Ovary (tissue), 9 donors: Measurements from ENCODE around the gene CACNB2. TPM values are rescaled to one million over a fixed set of nuclear protein-coding genes. Genes with fewer than 3 reads are reported as not detected.
A peak's percentile ranks its signal among the peaks of the same experiment; 100 is the strongest.

Source experiments
- DNase-seq, 5 donors: peaks; one replicate each; pipeline ENCODE4 v3.0.0-alpha.2; 2019 to 2020
- H3K27ac ChIP-seq, 2 donors: fragments of 200-600 bp; one replicate each; pipeline versions ENCODE4 v1.5.1 to v1.8.0; 2019 to 2022
- H3K27me3 ChIP-seq: fragments of 200-600 bp; one replicate; pipeline ENCODE4 v1.8.0; 2022
- H3K36me3 ChIP-seq: fragments of 200-600 bp; sonication (generic); one replicate; pipeline ENCODE4 v1.5.1; 2019
- H3K4me1 ChIP-seq: one replicate; pipeline ENCODE4 v1.8.1; 2013; ENCODE audit warnings: mild to moderate bottlenecking, moderate library complexity; ENCODE audit not compliant: insufficient read depth
- H3K4me3 ChIP-seq: fragments of 200-600 bp; sonication (generic); one replicate; pipeline ENCODE4 v1.5.1; 2017
- H3K9me3 ChIP-seq, 2 donors: fragments of 200-600 bp in 1 of 2; sonication (generic) in 1 of 2; one replicate each; pipeline versions ENCODE4 v1.5.1 to v1.8.1; 2013 to 2019; ENCODE audit warnings: mild to moderate bottlenecking in 1 of 2, moderate library complexity in 1 of 2
- EP300 ChIP-seq: sonication (generic); formaldehyde crosslinking; IDR thresholded peaks from one replicate; pipeline ENCODE4 v1.6.1; 2017; ENCODE audit warnings: antibody characterized with exemption
- POLR2A ChIP-seq: fragments of 450-650 bp; IDR thresholded peaks from one replicate; pipeline ENCODE4 v1.6.1; 2017; ENCODE audit warnings: antibody characterized with exemption, mild to moderate bottlenecking, moderate library complexity
- WGBS, 3 donors: extraction: QIAGEN DNeasy Blood & Tissue Kit in 1 of 3; methylation state at CpG; one replicate each; pipeline versions ENCODE4 v1.1.5 to v1.1.7; 2013 to 2017; 5-methylcytosine and 5-hydroxymethylcytosine counted together
- intact Hi-C, 4 donors: fragments of 100-400 bp; cut with DNase I; formaldehyde crosslinking; loops; one replicate each; pipeline versions ENCODE4 v1.11.0 to v1.15.1; 2022 to 2023
- polyA plus RNA-seq, 2 donors: library from polyadenylated mRNA; stranded (reverse); fragments of 200-250 nt in 1 of 2; fragments of 350-450 nt in 1 of 2; fragmentation: Illumina TruSeq in 1 of 2; extraction: RNeasy Lipid Tissue Mini Kit (QIAGEN cat#74804) in 1 of 2; gene quantifications; one replicate each; pipeline ENCODE4 v1.2.3, GENCODE V29; 2013 to 2014
- total RNA-seq, 7 donors: library from RNA; depleted of rRNA in 2 of 7; stranded (reverse); fragments of >200 nt in 2 of 7; fragmentation: NEBNext Ultra II Directional in 3 of 7; extraction: Animal tissue kit (Norgen Biotek cat#: 25700) in 3 of 7; gene quantifications; one replicate each; pipeline versions ENCODE4 v1.1.0 to v1.2.4, GENCODE V29; 2016 to 2023
- TF ChIP-seq, protein P1 (sequence below), 3 donors: fragments of 450-650 bp in 2 of 3; fragments of 200-600 bp in 1 of 3; IDR thresholded peaks; one replicate each; pipeline versions ENCODE4 v1.5.1 to v1.8.0; 2016 to 2022; ENCODE audit warnings: antibody characterized with exemption in 3 of 3, mild to moderate bottlenecking in 1 of 3
- donor health status: DM: no; HTN: no; CAD: no; lungs with moderate emphysema.
- donor health status: DM: no; HTN: no; CAD: no.
- donor health status: Bipolar disorder and iron deficiency.
- donor health status: DM: yes; HTN: yes; CAD: no.
- donor health status: DM: no; HTN: no; CAD: no.
- donor health status: DM: yes; HTN: yes; CAD: no.

The CACNB2 gene
- total and polyA plus RNA-seq, 9 donors = 8.9 to 60.9 (median 23.8) TPM

DNA sequence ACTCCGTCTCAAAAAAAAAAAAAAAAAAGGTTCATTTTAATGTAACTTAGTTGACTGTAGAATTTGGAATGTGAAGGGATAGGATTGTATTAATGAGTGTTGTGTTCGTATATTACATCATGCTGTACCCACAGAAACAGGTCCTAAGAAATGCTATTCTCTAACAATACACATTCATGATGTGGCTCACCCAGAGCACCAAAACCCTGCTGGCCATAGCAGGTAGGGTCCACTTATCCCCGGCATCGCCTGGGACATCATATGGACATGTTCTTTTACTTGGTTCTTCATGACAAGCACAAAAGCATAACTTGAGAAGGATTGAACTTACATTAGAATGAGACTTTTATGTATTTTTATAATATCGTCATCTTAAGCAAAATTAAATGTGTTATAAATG is 241.5 kb downstream of the CACNB2 start:
- no peak overlapping the region for H3K4me3 ChIP-seq
- H3K9me3 ChIP-seq = no peaks in the 10 kb centered on the region
- intact Hi-C loops = no loop called here
- H3K27me3 ChIP-seq = no peaks in the 10 kb centered on the region
- H3K27ac ChIP-seq = no peak overlapping the region
- whole genome bisulfite sequencing, 3 donors = 89 to 97% (median 94%) methylated on average over 5 of the region's 5 CpGs
- no peaks in the 10 kb centered on the region for H3K4me1 ChIP-seq
- no peak for DNase-seq
- no peaks in the 10 kb centered on the region for H3K36me3 ChIP-seq
- no peak for TF ChIP-seq POLR2A
- TF ChIP-seq EP300 = no peak
- TF ChIP-seq, protein P1, sequence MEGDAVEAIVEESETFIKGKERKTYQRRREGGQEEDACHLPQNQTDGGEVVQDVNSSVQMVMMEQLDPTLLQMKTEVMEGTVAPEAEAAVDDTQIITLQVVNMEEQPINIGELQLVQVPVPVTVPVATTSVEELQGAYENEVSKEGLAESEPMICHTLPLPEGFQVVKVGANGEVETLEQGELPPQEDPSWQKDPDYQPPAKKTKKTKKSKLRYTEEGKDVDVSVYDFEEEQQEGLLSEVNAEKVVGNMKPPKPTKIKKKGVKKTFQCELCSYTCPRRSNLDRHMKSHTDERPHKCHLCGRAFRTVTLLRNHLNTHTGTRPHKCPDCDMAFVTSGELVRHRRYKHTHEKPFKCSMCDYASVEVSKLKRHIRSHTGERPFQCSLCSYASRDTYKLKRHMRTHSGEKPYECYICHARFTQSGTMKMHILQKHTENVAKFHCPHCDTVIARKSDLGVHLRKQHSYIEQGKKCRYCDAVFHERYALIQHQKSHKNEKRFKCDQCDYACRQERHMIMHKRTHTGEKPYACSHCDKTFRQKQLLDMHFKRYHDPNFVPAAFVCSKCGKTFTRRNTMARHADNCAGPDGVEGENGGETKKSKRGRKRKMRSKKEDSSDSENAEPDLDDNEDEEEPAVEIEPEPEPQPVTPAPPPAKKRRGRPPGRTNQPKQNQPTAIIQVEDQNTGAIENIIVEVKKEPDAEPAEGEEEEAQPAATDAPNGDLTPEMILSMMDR (IDR thresholded peaks at IDR 0.05) = no peak

DNA sequence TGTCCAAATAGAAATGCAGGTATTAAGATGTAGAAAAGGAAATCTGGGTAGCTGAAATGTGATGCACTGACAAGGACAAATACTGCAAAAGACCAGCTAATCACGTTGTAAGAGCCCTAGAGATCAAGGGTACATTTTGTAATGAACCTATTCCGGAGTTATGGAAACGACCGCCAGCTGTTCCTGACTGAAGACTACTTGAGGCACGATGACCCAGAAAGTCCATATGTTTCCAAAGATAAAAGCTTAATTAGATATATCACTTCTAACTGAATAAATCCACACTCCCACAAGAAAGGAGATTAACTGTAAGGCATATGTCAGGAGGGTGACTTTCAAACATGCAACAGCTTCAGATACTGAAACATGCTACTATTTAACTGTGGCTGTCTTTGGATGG is 257.7 kb downstream of the CACNB2 start:
- 18 to 29% (median 21%) methylated on average over 5 of the region's 5 CpGs for WGBS, 3 donors
- H3K27ac ChIP-seq = no peak overlapping the region
- no peak for DNase-seq
- H3K36me3 ChIP-seq = no peaks in the 10 kb centered on the region
- no peaks in the 10 kb centered on the region for H3K9me3 ChIP-seq
- H3K27me3 ChIP-seq = no peaks in the 10 kb centered on the region
- H3K4me3 ChIP-seq = no peak overlapping the region
- intact Hi-C loops = no loop called here
- H3K4me1 ChIP-seq = peaks cover 4% of the 10 kb centered on the region
- TF ChIP-seq POLR2A (no peak), EP300 (no peak)
- TF ChIP-seq, protein P1 (IDR thresholded peaks at IDR 0.05) = no peak

DNA sequence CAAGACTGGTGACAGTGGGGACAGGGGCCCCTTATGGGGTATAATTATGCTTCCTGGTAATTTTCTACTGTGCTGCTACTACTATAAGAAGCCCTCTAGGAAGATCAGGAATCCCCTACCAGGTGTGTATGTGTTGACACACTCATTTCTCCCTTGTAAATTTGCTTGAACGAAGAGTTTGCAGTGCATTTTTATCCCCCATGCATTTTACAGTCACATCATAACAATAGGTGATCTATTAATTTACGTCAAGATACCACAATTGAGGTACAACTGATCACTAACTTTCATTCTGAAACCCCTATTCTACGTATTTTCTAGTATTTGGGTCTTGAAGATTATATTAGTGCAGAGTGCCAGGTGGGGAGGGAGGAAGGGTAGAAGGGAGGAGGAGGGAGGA is 258.9 kb downstream of the CACNB2 start:
- Histone ChIP-seq H3K9me3 (no peaks in the 10 kb centered on the region), H3K4me3 (no peak overlapping the region), H3K27ac (no peak overlapping the region), H3K27me3 (no peaks in the 10 kb centered on the region), H3K36me3 (no peaks in the 10 kb centered on the region), H3K4me1 (peaks cover 4% of the 10 kb centered on the region)
- no peak for DNase-seq
- intact Hi-C loops = no loop called here
- 94 to 98% (median 96%) methylated on average over 3 of the region's 3 CpGs for WGBS, 3 donors
- TF ChIP-seq, protein P1 (IDR thresholded peaks at IDR 0.05) = no peak
- TF ChIP-seq POLR2A (no peak), EP300 (no peak)

DNA sequence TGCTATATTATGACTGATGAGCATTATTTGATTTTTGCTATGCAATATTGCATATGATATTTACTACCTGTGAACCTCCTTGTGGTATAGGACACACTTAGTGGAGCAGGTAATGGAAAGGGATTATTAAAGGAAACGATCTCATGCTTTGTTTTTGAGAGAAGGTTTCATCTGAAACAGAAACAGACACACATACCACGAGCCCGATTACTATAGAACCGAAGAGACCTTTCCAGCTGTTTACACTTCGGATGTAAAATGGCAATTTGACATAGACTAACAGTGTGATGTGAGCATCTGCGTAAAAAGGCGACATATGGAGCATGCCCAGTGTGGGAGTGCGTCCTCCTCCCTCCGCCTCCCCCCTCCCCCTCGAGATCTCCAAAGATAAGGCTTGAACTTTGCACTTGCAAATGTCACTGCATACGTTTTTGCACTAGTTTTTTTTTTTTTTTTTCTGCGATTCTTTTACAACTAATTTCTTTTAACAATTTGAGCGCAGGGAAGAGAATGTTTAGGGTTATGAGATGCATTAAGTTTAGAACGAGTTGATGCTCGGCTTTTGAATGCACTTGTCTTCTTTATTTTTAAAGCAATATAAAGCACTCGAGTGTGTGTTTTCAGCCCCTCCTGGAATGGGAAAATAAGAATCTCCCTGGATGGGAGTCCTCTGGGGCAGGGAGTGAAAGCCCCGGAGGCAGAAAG is 260.1 kb downstream of the CACNB2 start:
- TF ChIP-seq, protein P1 (IDR thresholded peaks at IDR 0.05) = no peak
- TF ChIP-seq EP300 (no peak), POLR2A (no peak)
- Histone ChIP-seq H3K36me3 (no peaks in the 10 kb centered on the region), H3K27ac (no peak overlapping the region), H3K9me3 (no peaks in the 10 kb centered on the region), H3K4me1 (peaks cover 4% of the 10 kb centered on the region), H3K27me3 (no peaks in the 10 kb centered on the region), H3K4me3 (peak overlapping the region; percentile 16)
- DNase-seq = no peak
- intact Hi-C loops = no loop called here
- WGBS, 3 donors = 17 to 32% (median 20%) methylated on average over 17 of the region's 17 CpGs
